Left lung (tissue), 10 donors: ENCODE data around the gene SRPK2. TPM values are rescaled to one million over a fixed set of nuclear protein-coding genes. Genes with fewer than 3 reads are reported as not detected.
"Not testable (repeated sequence)": the region's sequence is repeated elsewhere in the genome, so short reads cannot be mapped to it uniquely, and the experiment has no call there.

ENCODE experiments used
- ATAC-seq: fragments of 200-7000 bp; cut with Tn5 transposase; one replicate; pipeline ENCODE4 v1.9.1; 2020; ENCODE audit warnings: moderate library complexity
- DNase-seq, 4 donors: peaks; one replicate each; pipeline ENCODE4 v3.0.0-alpha.2; 2013 to 2020
- H3K27ac ChIP-seq, 2 donors: fragments of 200-600 bp; sonication (generic) in 1 of 2; one replicate each; pipeline versions ENCODE4 v1.5.0 to v1.8.0; 2020 to 2021
- H3K27me3 ChIP-seq, 2 donors: fragments of 200-600 bp; sonication (generic) in 1 of 2; one replicate each; pipeline versions ENCODE4 v1.5.0 to v1.8.0; 2020 to 2021
- H3K36me3 ChIP-seq, 2 donors: fragments of 200-600 bp; sonication (generic) in 1 of 2; one replicate each; pipeline versions ENCODE4 v1.5.0 to v1.8.0; 2020 to 2021
- H3K4me1 ChIP-seq, 2 donors: fragments of 200-600 bp; one replicate each; pipeline ENCODE4 v1.8.0; 2021
- H3K4me3 ChIP-seq, 2 donors: fragments of 200-600 bp; sonication (generic) in 1 of 2; one replicate each; pipeline versions ENCODE4 v1.5.0 to v1.8.0; 2020 to 2021; ENCODE audit warnings: mild to moderate bottlenecking in 1 of 2
- H3K9me3 ChIP-seq, 2 donors: fragments of 200-600 bp; sonication (generic) in 1 of 2; one replicate each; pipeline versions ENCODE4 v1.5.0 to v1.8.0; 2020 to 2021
- CTCF ChIP-seq, 2 donors: fragments of 200-600 bp; sonication (generic) in 1 of 2; IDR thresholded peaks; one replicate each; pipeline versions ENCODE4 v1.5.0 to v1.8.0; 2021; ENCODE audit warnings: antibody characterized with exemption in 2 of 2
- intact Hi-C, 2 donors: fragments of 100-400 bp; cut with DNase I; formaldehyde crosslinking; loops; one replicate each; pipeline versions ENCODE4 v1.11.2 to v1.14.2; 2022
- polyA plus RNA-seq, 6 donors: library from polyadenylated mRNA; unstranded; fragments of 120-200 nt; gene quantifications; one replicate each; pipeline ENCODE4 v1.2.1, GENCODE V29; 2013; ENCODE audit not compliant: insufficient read length in 6 of 6
- total RNA-seq, 2 donors: library from RNA; stranded (reverse); fragmentation: NEBNext Ultra II Directional; extraction: Animal tissue kit (Norgen Biotek cat#: 25700); gene quantifications; one replicate each; pipeline ENCODE4 v1.2.1, GENCODE V29; 2021
- donor health status: DM: no; HTN: yes; CAD: no.
- donor health status: DM: no; HTN: no; CAD: no.

Gene SRPK2
- total and polyA plus RNA-seq, 8 donors: 42.9 to 63.4 (median 52.1) TPM

GRCh38 chr7:105426606-105427146, 38.0 kb upstream of the SRPK2 start:
- DNase-seq (peak in 1 of 4 donors; percentile 2), ATAC-seq (no peak)
- no peaks in the 10 kb centered on the region for H3K9me3 ChIP-seq
- intact Hi-C loops: no loop called here
- TF ChIP-seq CTCF (IDR thresholded peaks at IDR 0.05): no peak
- no peaks in the 10 kb centered on the region for H3K27me3 ChIP-seq
- H3K4me3 ChIP-seq: no peak overlapping the region
- no peaks in the 10 kb centered on the region for H3K36me3 ChIP-seq
- H3K4me1 ChIP-seq: no peaks in the 10 kb centered on the region
- H3K27ac ChIP-seq: no peak overlapping the region

GRCh38 chr7:105423987-105424386, 35.3 kb upstream of the SRPK2 start:
- no peak for DNase-seq
- Histone ChIP-seq H3K27me3 (no peaks in the 10 kb centered on the region), H3K27ac (no peak overlapping the region), H3K4me1 (no peaks in the 10 kb centered on the region), H3K36me3 (no peaks in the 10 kb centered on the region), H3K4me3 (no peak overlapping the region), H3K9me3 (no peaks in the 10 kb centered on the region)
- intact Hi-C loops: no loop called here
- no peak for ATAC-seq
- TF ChIP-seq CTCF (IDR thresholded peaks at IDR 0.05): no peak

GRCh38 chr7:105413887-105414437, 25.2 kb upstream of the SRPK2 start:
- DNase-seq (peak in 1 of 4 donors; percentile 2), ATAC-seq (no peak)
- no peaks in the 10 kb centered on the region for H3K27me3 ChIP-seq
- intact Hi-C loops: no loop called here
- TF ChIP-seq CTCF (IDR thresholded peaks at IDR 0.05): no peak
- H3K36me3 ChIP-seq: no peaks in the 10 kb centered on the region
- H3K9me3 ChIP-seq: no peaks in the 10 kb centered on the region
- no peaks in the 10 kb centered on the region for H3K4me1 ChIP-seq
- no peak overlapping the region for H3K4me3 ChIP-seq
- no peak overlapping the region for H3K27ac ChIP-seq

- ATAC-seq, H3K27ac ChIP-seq, intact Hi-C loops, DNase-seq, H3K4me3 ChIP-seq, H3K9me3 ChIP-seq, H3K4me1 ChIP-seq, H3K36me3 ChIP-seq, H3K27me3 ChIP-seq: not testable (repeated sequence)
These were observed 22.1 kb upstream of the SRPK2 start for GRCh38 chr7:105410774-105411173.

GRCh38 chr7:105409775-105410174, 21.1 kb upstream of the SRPK2 start:
- intact Hi-C loops, H3K27me3 ChIP-seq, ATAC-seq, H3K9me3 ChIP-seq, H3K4me1 ChIP-seq, DNase-seq, H3K27ac ChIP-seq, H3K4me3 ChIP-seq, H3K36me3 ChIP-seq: not testable (repeated sequence)

- Histone ChIP-seq H3K27ac (no peak overlapping the region), H3K4me1 (no peaks in the 10 kb centered on the region), H3K27me3 (no peaks in the 10 kb centered on the region), H3K9me3 (no peaks in the 10 kb centered on the region), H3K36me3 (no peaks in the 10 kb centered on the region), H3K4me3 (no peak overlapping the region)
- no peak for TF ChIP-seq CTCF (IDR thresholded peaks at IDR 0.05)
- intact Hi-C loops: no loop called here
- DNase-seq (no peak), ATAC-seq (no peak)
These were observed 20.2 kb upstream of the SRPK2 start for GRCh38 chr7:105408791-105409410.
